WI38 (cell line): ENCODE measurements around the gene GPBAR1.
A peak's percentile ranks its signal among the peaks of the same experiment; 100 is the strongest.

Source experiments
- H3K4me3 ChIP-seq: 2 replicates; pipeline ENCODE4 v1.5.1; 2011; ENCODE audit warnings: low read depth, mild to moderate bottlenecking, control low read depth, low read length
- TF ChIP-seq, protein P1 (sequence below): IDR thresholded peaks from 2 replicates; pipeline ENCODE4 v1.5.1; 2012; ENCODE audit warnings: low read depth, mild to moderate bottlenecking, control low read depth, low read length

GPBAR1 gene

DNA sequence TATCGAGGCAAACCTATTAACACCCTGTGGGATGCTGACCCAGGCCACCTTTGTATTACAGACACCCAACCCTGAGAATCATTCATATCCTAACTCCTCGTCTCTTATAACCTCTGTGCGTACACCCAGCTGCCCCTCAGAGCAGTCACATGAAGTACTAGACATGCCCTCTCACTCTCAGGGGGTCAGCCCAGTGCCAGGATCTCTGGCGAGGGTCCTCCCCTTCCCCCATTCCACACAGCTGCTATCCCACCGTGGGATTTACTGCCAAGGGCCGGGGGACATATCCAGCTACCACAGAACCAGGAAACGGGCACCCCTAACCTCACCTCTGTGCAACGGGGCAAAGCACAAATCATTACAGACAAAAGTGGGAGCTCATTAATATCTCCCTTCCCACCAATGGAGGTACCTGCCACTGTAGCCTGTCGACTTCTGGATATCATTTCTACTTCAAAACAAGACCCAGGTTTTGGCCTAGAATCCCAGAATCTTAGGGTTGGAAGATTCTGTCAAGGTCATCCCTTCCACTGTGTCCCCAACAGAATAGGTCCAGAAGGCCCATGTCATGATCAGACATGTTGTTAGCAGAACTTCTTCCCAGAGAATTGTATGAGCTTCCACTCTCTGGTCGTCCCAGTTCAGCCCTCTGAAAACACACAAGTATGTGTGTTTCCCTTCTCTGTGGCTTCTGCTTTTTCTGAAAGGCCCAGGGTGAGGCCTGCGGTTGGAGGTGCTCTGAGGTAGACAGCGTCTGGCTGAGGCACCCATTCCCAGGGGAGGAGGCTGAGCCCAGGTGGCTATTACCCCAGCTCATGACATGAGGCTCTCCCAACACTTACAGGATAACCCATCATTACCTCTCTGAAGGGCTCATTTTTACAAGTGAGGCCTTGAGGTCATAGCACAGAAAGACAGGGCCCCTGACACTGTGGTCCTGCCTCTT lies 29.8 kb downstream of the GPBAR1 start:
- peak overlapping the region; percentile 84 for H3K4me3 ChIP-seq
- TF ChIP-seq, protein P1, sequence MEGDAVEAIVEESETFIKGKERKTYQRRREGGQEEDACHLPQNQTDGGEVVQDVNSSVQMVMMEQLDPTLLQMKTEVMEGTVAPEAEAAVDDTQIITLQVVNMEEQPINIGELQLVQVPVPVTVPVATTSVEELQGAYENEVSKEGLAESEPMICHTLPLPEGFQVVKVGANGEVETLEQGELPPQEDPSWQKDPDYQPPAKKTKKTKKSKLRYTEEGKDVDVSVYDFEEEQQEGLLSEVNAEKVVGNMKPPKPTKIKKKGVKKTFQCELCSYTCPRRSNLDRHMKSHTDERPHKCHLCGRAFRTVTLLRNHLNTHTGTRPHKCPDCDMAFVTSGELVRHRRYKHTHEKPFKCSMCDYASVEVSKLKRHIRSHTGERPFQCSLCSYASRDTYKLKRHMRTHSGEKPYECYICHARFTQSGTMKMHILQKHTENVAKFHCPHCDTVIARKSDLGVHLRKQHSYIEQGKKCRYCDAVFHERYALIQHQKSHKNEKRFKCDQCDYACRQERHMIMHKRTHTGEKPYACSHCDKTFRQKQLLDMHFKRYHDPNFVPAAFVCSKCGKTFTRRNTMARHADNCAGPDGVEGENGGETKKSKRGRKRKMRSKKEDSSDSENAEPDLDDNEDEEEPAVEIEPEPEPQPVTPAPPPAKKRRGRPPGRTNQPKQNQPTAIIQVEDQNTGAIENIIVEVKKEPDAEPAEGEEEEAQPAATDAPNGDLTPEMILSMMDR: no peak

DNA sequence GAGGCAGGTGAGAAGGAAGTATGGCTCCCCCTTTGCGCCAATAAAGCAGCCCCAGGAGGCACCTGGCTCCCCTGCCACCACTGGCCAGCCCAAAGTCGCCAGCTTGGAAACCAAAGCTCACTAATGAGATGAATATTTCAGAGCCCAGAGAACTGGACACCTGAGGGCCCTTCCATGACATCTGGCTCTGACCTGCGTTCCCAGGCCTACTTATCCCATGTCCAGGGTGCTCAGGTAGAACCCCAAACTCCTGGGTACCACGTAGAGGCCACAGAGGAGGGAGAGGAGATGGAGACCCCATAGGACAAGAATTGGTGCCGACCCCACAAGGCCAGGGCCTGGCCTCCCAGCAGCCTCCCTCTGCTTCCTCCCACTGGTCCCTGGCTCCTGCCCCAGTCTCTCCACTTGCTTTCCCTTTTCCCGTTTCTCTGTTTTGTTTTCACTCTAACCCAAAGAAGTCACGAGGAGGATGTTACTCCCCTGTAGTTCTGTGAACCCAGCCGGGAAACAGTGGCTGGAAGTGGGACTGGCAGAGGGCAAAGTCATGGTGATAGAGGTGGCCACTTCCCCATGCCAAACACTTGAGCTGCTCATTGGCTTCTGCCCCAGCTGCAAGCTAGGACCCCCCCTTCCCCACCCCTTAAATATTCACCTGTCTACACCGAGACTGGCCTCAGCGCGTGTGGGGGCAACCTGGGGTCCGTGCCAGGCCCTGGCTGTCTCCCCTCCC lies 30.7 kb downstream of the GPBAR1 start:
- H3K4me3 ChIP-seq: peak overlapping the region; percentile 84
- TF ChIP-seq, protein P1: no peak

DNA sequence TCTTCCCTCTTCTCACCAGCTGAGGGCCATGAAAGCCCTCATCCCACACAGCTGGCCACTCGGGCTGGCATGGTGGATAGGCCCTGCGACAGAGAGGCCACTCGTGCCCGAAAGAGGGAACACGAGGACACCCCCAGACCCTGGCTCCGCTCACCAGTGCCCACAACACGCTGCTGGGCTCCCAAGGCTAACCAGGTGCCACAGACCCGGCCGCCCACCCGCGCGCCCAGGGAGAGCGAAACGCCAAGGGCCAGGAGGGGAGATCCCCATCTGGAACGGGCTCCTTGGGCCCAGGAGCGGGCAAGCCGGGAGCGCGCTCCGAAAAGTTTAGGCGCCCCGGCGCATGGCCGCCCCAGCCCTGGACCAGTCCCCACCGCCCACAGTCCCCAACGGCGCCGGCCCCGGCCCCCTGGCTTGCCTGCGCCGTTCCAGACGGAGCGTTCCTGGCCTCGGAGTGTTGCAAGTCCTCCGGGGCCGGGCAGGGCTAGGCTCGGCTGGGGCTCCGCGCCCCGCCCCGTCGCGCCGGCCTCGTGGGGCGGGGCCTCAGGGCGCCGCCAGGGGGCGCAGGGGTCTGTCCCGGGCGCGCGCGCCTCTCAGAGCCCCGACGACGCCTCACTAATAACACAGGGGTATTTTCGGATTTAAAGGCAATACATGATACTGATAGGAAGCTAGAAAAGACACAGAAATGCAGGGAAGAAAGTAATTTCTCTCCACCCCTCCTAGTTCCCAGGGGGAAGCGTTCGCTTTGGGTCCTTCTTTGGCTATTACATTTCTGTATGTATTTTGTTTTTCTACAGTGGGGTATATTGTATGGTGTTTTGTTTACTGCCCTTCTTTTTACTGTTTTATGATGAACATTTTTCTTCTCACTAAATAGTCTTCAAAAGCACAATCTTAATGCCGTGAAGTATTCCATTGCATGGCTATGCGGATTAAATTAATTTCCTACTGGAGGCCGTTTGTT lies 31.5 kb downstream of the GPBAR1 start, which contains the start of gene TMBIM1:
Gene TMBIM1 (minus strand): TSS at position 456 of the 967 bp plus-strand sequence. CDS start 10,362 bp downstream, outside the sequence.
- TF ChIP-seq, protein P1: peak; percentile 50
- peak within 1 kb of the TSS; percentile 84 for H3K4me3 ChIP-seq

DNA sequence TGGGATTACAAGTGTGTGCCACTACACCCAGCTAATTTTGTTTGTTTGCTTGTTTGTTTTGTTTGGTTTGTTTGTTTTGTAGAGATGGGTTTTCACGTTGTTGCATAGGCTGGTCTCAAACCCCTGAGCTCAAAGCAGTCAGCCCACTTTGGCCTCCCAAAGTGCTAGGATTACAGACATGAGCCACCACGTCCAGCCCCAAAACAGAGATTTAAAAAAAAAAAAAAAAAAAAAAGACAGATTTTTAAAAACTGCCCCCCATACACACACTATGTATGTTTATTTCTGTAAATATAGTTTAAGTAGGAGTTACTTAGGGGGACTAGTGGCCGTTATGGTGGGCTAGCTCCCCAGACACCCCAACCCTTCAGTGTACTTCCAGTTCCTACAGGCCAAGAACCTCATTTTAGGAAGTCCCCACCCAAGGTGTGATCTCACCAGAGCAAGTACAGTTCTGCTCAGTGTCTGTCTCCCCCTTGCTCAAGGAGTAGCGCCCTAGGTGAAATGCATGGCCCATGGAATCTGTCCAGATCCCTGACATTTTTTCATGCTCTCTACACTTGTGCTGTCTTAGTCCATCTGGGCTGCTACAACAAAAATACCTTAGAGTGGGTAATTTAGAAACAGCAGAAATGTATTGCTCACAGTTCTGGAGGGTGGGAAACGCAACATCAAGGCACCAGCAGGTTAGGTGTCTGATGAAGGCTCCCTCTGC lies 33.1 kb downstream of the GPBAR1 start:
- no peak overlapping the region for H3K4me3 ChIP-seq
- TF ChIP-seq, protein P1: no peak

DNA sequence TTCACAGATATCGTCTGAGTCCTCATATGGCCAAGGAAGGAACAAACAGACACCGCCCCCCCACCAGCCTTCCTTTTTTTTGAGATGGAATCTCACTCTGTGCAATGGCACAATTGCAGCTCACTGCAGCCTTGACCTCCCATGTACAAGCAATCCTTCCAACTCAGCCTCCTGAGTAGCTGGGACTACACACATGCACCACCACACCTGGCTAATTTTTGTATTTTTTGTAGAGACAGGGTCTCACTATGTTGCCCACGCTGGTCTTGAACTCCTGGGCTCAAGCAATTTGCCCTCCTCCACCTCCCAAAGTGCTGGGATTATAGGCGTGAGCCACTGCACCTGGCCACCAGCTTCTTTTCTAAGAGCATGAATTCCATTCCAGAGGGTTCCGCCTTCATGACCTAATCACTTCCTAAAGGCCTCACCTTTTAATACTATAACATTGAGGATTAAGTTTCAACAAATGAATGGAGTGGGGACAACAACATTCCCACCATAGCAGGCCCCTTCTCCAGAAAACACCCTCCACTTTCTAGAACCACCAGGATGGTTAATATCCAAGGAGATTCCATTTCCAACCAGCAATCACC lies 33.7 kb downstream of the GPBAR1 start:
- no peak overlapping the region for H3K4me3 ChIP-seq
- TF ChIP-seq, protein P1: no peak

DNA sequence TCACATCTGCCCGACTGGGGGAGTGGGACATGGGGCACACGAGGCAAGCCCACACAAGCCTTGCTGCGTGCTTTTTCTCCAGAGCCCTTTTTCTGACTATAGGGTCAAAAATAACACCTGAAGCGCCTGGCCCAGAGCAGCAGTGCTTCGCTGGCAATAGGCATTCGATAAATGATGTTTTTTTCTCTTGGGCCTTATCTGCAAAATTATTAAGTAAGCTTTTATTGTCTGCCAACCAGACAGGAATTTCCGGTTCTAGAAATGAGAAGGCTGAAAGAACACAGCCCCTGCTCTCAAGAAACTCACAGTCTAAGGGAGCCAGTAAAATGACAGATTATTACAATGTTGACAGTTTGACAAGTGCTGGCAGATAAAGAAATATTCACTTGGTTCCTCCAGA lies 34.2 kb downstream of the GPBAR1 start:
- H3K4me3 ChIP-seq: no peak overlapping the region
- TF ChIP-seq, protein P1: no peak
